GM21423 (cell line): ENCODE results near the gene CLCN7.

ENCODE experiments used
- ATAC-seq: cut with Tn5 transposase; IDR thresholded peaks from one replicate; pipeline ENCODE4 v1.9.1; 2021; ENCODE audit warnings: mild to moderate bottlenecking, moderate library complexity; ENCODE audit not compliant: unreplicated experiment

Gene CLCN7

DNA sequence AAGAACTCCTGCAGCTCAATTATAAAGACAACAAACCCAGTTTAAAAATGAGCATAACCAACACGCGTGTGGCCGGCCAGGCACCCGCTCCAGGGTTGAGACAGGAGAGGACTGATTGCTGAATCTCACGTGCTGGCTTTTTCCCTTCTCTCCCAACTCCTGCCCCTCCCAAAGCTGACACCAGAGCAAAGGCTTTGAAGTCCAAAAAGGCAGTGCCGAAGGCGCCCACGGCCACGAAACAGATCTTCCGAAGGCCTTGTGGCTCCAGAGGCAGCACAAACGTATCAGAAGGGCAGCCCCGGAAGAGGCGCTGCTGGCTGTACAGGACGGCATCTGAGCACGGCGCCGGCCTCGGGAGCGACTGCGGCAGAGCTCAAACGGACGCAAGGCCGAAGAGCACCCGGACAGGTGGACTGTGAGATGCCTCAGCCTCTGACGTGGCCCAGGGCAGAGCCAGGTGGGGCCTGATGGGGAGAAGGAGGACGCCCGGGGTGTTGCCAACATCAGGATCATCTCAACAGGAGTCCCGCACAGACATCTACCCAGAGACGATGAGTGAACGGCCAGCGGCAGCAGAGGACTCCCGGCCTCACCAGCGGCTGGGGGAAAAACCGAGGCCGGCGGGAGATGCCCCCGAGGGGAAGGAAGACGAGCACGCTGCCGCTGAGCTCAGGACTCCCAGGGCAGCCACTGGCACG lies 10.5 kb downstream of the CLCN7 start:
- ATAC-seq = no peak

DNA sequence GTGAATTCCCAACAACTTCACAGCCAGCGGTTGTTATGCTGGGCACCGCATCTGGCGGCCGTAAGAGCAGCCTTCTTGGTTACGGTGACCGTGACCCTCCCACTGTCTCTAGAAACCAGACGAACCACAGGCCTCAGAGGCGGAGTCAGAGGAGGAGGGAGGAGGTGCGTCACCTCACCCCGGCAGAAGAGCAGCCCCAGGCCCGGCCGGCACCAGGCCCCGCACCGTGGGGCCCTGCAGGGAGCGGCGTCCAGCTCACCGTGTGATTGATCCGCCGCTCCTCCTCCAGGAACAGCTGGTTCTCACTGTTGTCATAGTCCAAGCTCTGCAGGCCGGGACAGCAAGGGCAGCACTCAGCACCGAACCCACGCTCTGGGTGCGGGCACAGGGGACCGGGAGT lies 13.7 kb downstream of the CLCN7 start:
- no peak for ATAC-seq

DNA sequence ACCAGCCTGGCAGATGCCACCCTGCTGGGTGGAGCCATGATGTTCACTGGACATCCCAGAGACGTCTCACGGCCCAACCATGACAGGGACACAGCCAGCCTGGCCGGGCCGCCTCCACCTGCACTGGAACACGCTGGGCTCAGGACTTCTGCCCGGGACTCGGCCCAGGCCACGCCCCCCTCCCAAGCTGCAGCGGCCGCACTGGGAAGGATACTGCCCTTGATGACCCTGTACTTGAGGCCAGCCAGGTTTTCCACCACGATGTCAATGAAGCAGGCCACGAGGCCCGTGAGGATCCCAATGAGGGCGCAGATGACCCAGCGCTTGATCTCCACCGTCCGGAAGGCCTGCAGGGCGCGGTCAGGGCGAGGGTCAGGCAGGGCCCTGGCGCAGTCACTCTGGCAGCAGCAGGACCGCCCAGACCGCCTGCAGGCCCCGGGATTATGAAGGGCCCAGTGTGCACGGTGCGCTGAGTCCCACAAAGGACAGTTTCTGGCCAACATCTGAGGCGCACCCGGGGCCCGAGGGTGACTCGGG lies 14.2 kb downstream of the CLCN7 start:
- ATAC-seq = no peak

DNA sequence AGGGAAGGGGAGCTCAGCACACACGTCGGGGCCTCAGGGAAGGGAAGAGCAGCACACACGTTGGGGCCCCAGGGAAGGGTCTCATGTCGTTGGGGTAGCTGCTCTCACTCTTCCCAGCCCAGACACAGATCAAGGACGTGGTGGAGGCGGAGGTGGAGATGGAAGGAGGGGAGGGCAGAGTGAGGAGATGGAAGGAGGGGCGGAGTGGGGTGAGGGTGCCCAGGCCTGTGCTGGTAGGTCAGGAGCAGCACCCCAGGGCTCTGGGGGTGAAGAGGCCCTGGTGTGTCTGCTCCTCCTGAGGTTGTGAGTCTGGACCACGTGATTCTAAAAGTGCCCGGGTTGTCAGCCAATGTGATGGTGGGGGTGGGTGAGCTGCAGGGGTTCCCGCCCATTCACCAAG lies 14.9 kb downstream of the CLCN7 start:
- no peak for ATAC-seq

DNA sequence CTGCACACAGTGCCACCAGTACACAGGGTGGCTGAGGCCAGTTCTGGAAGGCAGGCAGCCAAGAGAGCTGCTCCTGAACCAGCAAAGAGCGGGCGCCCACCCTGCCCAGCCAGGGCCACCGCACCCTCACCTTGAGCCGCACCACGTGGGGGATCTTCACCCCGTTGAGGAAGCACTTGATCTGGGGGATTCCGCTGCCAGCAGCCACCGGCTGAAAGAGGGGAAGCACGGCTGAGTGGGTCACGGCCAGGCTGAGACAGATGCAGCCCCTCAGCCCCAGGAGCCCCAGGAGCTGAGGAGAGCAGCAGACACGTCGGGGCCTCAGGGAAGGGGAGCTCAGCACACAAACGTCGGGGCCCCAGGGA lies 15.9 kb downstream of the CLCN7 start:
- ATAC-seq = no peak

DNA sequence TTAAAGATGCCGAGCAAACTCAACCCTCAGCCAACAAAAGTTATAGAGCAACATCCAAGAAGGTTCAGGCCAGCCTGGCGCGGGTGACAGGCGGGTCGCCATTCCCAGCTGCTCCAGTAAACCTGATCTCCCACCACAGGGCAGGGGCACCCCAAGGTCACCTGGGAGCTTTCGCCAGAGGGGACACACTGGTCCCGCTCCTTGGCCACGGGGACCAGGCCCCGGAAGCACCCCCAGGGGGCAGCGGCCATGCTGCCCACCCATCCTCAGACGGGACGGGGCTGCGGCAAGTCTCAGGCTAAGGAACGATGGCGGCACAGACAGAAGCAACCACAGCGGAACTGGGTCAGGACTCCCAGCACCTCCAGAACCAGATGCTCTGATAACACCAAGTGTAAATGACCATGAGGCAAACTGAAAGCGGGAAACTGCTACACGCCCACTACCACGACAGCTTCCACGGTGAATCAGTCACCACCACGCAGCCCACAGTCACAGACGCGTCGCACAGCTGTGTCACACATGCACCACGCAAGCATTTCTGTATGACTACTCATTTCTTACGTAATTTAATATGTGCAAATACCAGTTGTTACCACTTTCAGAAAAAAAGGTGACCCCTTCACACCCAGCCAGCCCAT lies 16.4 kb downstream of the CLCN7 start:
- ATAC-seq = no peak

DNA sequence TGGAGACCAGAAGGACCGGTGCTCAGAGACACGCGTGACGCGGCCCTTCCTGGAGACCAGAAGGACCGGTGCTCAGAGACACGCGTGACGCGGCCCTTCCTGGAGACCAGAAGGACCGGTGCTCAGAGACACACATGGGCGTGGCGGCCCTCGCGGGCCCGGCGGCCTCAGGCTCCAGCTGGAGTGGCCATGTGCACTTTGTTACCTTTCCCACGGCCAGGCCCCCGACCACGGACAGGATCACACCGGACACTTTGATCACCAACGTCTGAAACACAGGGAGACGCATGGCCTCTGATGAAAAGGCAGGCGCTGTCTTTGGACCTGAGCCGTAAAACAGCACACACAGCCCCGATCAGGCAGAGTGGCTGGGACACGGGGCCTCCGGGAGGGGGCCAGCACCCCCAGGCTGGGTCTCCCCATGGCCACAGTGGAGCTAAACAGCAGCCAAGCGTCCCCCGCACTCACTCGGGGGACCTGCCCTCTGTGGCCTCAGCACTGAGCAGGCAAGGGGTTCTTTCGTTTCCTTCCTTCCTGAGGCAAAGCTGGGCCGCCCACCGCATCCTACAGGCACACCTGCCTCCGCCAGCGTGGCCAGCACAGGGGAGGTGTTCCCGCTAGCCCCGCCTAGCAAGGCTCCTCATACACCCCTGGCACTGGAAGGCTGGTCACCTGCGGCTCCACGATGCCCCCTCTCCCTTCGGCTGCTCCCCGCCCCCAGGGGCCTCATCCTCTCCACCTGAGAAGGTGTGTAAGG lies 17.2 kb downstream of the CLCN7 start:
- no peak for ATAC-seq

DNA sequence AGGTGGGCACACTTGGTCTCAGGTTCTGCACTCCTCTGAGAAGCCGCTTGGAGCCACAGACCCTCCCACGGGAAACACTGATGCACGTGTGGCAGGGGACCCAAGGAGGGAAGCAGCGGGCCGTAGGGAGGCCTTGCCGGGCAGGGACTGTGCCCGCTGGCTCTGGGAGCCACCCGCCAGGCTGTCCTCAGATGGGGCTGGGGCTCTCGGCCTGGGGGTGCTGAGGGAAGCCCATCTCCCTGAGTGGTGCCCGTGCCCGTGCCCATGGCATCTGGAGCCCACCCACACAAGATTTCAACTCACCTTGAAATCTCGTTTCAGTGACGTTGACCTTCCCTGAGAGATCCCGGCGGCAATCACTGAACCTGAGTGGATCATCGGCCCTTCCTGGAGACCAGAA lies 17.9 kb downstream of the CLCN7 start:
- ATAC-seq = no peak

DNA sequence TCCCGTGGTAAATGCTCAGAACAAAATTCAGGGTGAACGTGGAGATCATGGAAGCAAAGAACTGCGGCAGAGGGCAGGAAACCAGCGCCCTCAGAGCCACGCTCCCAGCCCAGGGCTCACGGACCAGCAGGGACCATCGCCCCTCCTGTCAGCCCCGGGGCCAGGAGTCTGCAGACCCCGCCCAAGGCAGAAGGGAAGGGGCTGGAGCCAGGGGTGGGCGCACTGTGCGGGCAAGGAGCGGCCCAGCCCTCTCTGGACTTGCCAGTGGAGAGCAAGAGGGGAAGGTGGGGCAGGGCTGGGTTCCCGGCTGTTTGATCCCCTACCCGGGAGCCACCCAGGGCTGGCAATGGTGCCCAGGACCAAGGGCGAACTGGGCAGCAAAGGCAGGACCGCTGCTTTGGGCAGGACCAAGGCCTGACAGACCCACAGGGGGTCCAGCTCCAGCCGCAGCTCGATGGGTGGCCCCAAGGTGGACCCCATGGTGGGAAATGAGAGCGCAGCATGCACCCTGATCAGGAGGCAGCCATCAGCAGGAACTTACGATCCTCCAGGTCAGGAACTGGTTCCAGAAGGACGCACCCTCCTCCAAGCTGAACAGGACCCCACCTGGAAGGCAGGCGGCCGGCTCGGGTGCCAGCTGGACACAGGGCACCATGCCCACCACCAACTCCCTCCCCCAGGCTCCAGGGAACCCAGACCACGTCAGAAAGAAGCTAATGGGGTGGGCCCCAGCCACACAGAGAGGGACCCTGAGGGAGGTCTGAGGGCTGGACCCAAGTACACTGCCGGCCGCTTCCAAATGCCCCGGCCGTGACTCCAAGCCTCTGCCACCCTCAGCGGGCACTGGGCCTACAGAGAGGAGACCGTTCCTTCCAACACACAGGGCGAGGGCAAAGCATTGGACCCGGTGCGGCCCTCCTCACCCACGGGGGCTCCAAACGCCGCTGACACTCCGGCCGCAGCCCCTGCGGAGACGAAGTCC lies 19.3 kb downstream of the CLCN7 start:
- no peak for ATAC-seq

DNA sequence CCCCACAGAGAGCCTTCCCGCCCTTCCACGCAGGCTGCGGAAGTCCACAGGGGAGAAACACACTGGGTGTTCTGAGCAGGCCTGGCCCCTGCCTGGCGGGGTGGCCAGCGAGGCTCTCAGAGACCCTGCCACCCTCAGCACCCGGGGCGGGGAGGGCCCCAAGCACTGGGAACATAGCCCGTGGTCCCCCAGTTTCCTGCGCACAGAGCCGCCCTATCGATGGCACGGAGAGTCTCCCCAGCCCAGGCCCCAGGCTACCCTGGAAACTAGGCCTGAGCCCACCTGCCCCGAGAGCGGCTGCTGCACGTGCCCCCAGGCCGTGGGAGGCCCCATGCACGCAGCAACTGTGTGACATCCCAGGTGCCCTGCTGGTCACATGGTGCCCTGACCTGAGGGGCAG lies 20.3 kb downstream of the CLCN7 start:
- no peak for ATAC-seq

DNA sequence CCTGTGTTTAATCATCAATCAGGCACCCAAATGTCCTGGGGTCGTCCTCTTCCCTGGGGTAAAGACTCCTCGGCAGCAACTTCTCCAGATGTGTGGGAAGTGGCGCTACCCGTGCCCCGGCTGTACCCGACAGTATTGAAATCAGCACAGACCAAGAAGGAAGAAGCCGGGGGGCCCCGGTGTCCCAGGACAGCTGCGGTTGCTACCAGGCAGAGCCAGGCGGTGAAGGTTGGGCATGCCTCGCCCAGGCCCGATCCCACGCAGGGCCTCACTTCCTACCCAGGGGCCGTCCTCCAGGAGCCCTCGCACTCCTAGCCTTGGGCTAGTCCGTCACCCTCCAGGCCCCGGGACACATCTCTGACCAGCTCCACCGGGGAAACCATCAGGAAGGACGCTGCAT lies 21.5 kb downstream of the CLCN7 start:
- ATAC-seq = no peak

DNA sequence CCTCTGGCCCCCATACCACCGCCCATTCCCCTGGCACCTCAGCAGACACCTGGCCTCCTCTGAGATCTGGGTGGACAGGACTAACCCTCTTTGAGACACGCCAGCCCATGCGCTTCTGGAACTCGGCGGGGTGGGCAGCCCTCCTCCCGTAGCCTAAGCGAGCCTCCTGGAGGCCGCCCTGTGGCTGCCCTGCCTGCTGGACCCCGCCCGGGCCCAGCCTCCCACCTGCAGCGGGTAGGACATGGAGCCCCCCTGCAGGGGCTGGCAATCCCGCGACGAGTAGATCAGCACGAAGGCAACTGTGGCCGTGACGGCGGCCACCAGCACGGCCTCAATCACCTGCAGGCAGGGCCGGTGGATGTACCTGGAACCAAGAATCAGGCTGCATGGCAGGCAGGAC lies 22.3 kb downstream of the CLCN7 start:
- no peak for ATAC-seq

DNA sequence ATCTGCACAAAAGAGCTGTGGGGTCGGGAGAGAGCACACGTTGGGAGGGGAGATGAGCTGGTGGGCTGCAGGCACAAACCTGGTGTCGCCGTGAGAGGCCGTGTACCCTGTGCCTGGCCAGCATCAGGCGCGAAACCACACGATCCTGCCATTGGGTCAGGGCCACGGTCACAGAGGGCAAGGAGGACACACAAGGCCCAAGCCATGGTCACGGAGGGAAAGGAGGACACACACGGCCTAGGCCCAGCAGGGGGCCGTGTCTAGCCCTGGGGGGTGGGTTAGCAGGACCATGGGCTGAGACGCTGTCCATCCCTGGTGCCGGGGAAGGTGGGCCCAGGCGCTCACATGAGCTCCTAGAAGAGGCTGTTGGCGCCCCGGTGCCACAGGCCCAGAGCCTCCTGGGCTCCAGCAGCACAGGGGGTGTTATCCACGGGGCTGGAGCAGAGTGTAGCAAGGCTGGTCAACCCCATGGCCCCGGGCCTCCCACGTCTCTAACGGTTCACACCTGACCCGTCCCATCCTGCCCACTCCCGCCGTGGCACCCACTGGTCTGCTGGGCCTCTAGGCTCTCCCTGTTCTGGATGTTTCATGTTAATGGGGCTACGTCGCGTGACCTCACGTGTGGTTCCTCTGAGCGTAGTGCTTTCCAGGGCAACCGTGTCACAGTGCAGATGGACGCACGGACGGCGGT lies 23.0 kb downstream of the CLCN7 start:
- ATAC-seq = no peak

DNA sequence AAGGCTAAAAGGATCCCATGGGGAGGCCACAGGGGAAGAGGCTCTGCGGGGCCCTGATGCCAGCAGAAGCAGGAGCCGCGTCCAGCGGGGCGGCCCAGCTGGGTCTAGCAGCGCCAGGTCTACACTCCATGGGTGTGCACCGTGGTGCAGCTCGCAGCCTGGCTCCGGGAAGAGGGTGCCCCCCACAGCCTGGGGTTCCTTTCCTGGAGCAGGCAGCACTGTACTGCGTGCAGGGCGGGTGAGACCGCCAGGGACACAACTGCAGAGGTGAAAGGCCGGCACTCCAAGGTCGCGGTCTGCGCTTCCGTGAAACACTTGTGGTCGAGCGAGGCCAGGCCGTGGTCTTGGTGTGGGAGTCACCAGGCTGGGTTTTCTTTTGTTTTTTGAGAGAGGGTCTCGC lies 24.0 kb downstream of the CLCN7 start:
- no peak for ATAC-seq

DNA sequence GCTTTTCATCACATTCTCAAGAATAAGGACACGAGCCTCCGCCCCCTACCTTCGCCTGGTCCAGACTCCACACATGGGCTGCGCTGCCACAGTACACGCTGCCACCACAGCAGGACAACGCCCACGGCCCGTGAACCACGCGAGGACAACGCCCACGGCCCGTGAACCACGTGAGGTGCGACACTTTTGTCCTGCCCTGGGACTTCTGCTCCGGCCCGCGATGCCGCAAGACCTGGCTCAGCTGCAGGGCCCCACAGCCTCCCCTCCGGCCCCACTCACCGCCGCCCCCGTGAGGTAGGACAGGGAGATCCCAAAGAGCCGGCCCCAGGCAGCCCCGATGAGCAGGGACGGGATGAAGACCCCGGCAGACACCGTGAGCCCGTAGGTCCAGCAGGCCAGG lies 24.6 kb downstream of the CLCN7 start:
- no peak for ATAC-seq

DNA sequence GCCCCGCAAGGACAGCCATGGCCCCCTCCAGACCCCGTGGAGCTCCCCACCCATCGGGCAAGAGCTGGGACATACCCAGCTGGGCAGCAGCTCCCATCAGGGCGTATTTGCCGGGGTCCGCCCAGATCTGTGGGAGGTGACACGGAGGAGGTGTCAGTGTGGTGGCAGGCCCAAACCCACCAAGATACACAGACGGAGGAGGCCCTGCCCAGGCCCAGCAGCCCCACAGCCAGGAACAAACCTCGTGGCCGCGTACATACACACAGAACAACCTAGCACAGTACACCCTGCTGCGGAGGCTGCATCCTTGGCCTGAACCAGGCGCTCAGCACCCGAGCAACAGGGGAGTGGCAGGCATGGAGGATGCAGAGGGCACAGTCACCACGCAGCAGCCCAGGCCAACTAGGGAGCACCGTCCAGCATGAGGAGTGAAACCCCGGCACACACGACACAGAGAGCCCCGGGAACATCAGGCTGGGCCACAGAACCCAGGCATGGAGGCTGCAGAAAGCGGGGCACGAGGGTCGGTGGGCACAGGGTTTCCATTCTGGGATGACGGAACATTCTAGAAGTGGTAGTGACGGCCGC lies 25.5 kb downstream of the CLCN7 start:
- no peak for ATAC-seq

DNA sequence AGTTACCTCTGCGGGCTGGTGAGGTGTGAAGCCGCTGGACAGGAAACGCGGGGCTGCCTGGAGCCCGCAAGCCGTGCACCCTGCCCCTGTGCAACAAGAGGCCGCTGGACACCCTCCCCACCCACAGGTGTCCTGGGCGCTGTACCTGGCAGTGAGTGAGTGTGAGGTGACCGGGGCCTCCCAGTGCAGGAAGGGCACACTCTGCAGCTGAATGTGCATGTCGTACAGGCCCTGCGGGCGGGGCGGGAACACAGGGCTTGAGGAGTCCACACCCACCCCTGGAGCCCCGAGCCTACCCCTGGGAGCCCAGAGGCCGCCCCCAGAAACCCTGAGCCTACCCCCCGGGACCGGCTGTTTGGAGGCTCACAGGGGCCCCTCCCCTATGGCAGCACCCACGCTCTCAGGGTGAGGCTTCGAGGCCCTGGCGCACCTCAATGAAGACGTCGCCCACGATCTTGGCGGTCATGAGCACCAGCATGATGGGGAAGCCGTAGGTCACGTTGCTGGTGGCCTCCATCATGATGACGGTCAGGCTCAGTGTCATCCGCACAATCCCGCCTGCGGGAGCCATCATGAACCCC lies 26.2 kb downstream of the CLCN7 start:
- ATAC-seq = no peak

DNA sequence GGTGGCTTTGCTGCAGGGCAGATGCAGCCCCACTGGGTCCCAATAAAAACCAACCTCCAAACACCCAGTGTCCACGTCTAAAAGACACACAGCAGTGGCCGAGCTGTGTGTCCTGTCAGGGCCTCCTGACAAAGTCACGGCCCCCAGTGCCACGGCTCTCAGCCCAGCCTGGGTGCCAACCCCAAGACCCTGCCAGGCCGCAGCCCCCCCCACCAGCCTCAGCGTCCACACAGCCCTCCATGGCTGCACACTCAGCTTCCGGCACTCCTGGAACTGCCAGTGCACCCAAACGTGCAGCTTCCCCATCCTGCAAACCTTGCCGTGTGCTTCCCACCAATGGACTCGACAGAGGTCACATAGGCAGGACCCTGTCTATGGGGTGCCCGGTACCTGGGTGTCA lies 26.9 kb downstream of the CLCN7 start:
- ATAC-seq = no peak

DNA sequence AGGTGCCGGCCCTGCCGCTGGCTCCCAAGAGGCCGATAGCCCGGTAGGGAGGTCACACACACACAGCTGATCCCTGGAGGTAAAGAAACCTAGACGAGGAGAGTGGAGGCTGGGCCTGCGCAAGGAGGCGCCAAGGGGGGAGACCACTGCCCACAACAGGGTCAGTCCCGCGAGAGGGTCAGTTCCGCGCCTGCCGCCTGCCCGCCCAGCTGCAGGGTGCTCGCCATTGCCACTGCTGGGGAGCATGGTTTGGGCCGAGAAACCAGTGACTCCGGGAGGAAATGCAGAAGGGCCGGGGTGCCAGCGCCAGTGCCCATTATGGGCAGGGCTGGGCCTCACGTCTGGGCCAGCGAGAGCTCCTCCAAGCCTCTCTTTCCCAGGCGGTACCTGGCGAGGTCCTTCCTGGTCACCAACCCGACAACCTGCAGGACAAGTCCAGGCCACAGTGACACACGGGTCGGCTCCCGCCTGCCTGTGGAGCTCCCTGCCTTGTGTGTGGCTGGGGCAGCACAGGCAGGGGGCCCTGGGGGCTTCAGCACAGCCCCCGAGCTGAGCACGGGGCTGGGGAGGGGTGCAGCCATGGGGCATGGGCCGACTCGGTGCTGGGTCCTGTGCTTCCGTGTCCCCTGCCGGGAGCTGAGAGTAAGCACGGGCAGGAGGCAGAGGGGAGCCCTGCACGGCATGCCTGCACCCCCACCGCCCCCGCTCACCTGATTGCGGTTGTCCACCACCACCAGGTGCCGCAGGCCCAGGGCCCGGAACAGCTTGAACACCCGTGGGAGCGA lies 28.3 kb downstream of the CLCN7 start:
- ATAC-seq = no peak
